ENCODE measurements around the gene TBC1D4.

DNA sequence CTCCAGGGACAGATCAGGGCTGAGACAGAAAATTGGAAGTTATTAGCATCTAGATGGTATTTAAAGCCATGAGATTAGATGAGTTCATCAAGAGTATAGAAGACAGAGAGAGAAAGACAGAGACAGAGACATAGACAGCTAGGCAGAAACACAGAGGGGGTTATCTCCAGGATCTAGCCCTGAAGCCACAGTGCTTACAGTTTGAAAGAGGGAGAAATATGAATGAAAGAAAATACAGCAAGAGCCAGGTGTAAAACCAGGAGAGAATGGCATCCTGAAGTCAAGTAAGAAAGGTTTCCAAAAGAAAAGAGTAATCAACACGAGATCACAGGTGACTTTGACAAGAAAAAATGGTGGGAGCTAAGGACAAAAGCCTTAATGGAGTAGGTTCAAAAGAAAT is 111.2 kb downstream of the TBC1D4 start:
- TF ChIP-seq, protein P1, sequence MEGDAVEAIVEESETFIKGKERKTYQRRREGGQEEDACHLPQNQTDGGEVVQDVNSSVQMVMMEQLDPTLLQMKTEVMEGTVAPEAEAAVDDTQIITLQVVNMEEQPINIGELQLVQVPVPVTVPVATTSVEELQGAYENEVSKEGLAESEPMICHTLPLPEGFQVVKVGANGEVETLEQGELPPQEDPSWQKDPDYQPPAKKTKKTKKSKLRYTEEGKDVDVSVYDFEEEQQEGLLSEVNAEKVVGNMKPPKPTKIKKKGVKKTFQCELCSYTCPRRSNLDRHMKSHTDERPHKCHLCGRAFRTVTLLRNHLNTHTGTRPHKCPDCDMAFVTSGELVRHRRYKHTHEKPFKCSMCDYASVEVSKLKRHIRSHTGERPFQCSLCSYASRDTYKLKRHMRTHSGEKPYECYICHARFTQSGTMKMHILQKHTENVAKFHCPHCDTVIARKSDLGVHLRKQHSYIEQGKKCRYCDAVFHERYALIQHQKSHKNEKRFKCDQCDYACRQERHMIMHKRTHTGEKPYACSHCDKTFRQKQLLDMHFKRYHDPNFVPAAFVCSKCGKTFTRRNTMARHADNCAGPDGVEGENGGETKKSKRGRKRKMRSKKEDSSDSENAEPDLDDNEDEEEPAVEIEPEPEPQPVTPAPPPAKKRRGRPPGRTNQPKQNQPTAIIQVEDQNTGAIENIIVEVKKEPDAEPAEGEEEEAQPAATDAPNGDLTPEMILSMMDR (IDR thresholded peaks at IDR 0.05) = no peak
- TF ChIP-seq POLR2A (IDR thresholded peaks at IDR 0.05) = no peak

All from prostate gland (tissue), 2 donors.